OCI-LY7 (cell line): Measurements from ENCODE around the gene TRIM5. TPM values are rescaled to one million over a fixed set of nuclear protein-coding genes. Genes with fewer than 3 reads are reported as not detected.
"Not testable (repeated sequence)": the region's sequence is repeated elsewhere in the genome, so short reads cannot be mapped to it uniquely, and the experiment has no call there.

Experiments used
- BruUV-seq: library from RNA; stranded (reverse); fragments of 400-500 nt; replicated peaks from 2 replicates; lab custom pipeline; 2021; lab: Mats Ljungman, UMichigan
- CTCF ChIA-PET: fragments of 300-600 bp; sonication (Branson Sonifier 250); formaldehyde crosslinking; loops from one replicate; lab custom pipeline; 2022; ENCODE audit warnings: antibody characterized with exemption; ENCODE audit not compliant: unreplicated experiment; lab: Charles Lee
- POLR2A ChIA-PET: fragments of 300-600 bp; sonication (Branson Sonifier 250); formaldehyde crosslinking; loops from one replicate; lab custom pipeline; 2022; ENCODE audit warnings: antibody characterized with exemption; lab: Charles Lee
- DNase-seq: peaks from one replicate; pipeline ENCODE4 v3.0.0-alpha.2; 2015; ENCODE audit warnings: low spot score
- H2AFZ ChIP-seq: fragments of 200-600 bp; sonication (generic), shearing (Covaris generic); 2 replicates; pipeline ENCODE4 v1.6.1; 2014; ENCODE audit warnings: mild to moderate bottlenecking, antibody characterized with exemption, low read length, moderate library complexity
- H3K27ac ChIP-seq: fragments of 200-600 bp; sonication (generic); 2 replicates; pipeline ENCODE4 v1.5.1; 2014; ENCODE audit warnings: mixed run types, low read depth, mild to moderate bottlenecking, moderate library complexity, low read length, inconsistent platforms; ENCODE audit not compliant: poor library complexity, severe bottlenecking
- H3K36me3 ChIP-seq: fragments of 200-600 bp; sonication (generic); 2 replicates; pipeline ENCODE4 v1.6.1; 2014; ENCODE audit warnings: mild to moderate bottlenecking, antibody characterized with exemption, low read length, moderate library complexity, mixed read lengths; ENCODE audit not compliant: insufficient read depth
- H3K4me1 ChIP-seq: fragments of 200-600 bp; sonication (generic); 2 replicates; pipeline ENCODE4 v1.5.1; 2014; ENCODE audit warnings: mild to moderate bottlenecking, low read length; ENCODE audit not compliant: insufficient read depth, poor library complexity, severe bottlenecking
- H3K4me2 ChIP-seq: fragments of 200-600 bp; sonication (generic); 2 replicates; pipeline ENCODE4 v1.6.1; 2014; ENCODE audit warnings: mild to moderate bottlenecking, low read length
- H3K4me3 ChIP-seq: fragments of 200-600 bp; sonication (generic); 2 replicates; pipeline ENCODE4 v1.5.1; 2014; ENCODE audit warnings: mild to moderate bottlenecking, low read depth, low read length; ENCODE audit not compliant: poor library complexity, severe bottlenecking
- H3K79me2 ChIP-seq: fragments of 200-600 bp; sonication (generic); 2 replicates; pipeline ENCODE4 v1.6.1; 2016; ENCODE audit warnings: low read depth, mild to moderate bottlenecking, low read length, moderate library complexity, mixed read lengths; ENCODE audit not compliant: insufficient read depth
- H3K9me2 ChIP-seq: fragments of 200-600 bp; sonication (generic); 2 replicates; pipeline ENCODE4 v1.6.1; 2016; ENCODE audit warnings: mild to moderate bottlenecking, low read length, mixed read lengths; ENCODE audit not compliant: insufficient read depth
- H3K9me3 ChIP-seq: fragments of 200-600 bp; sonication (generic); 2 replicates; pipeline ENCODE4 v1.6.1; 2014; ENCODE audit warnings: mild to moderate bottlenecking, mixed run types, low read length, mixed read lengths
- H4K20me1 ChIP-seq: fragments of 200-600 bp; sonication (generic); 2 replicates; pipeline ENCODE4 v1.6.1; 2014; ENCODE audit warnings: mild to moderate bottlenecking, antibody characterized with exemption, low read length, moderate library complexity, mixed read lengths; ENCODE audit not compliant: insufficient read depth
- CTCF ChIP-seq: fragments of 200-600 bp; sonication (generic); conservative IDR thresholded peaks from 2 replicates; pipeline ENCODE4 v1.5.1; 2014; ENCODE audit warnings: mild to moderate bottlenecking, antibody characterized with exemption, low read length, moderate library complexity, mixed read lengths
- EZH2phosphoT487 ChIP-seq: fragments of 200-600 bp; sonication (generic); IDR thresholded peaks from 2 replicates; pipeline ENCODE4 v1.6.1; 2018; ENCODE audit warnings: low read depth, borderline replicate concordance, mild to moderate bottlenecking, mixed run types, antibody characterized with exemption, low read length, moderate library complexity, mixed read lengths
- intact Hi-C: fragments of 100-400 bp; cut with micrococcal nuclease; formaldehyde crosslinking; loops from one replicate; pipeline ENCODE4 v1.10.0; 2022; ENCODE audit not compliant: unreplicated experiment
- total RNA-seq, 2 experiments: library from RNA; depleted of rRNA in 1 of 2; stranded (reverse); fragments of >200 nt in 1 of 2; shearing (Covaris generic) in 1 of 2; gene quantifications; 2 replicates each; pipeline ENCODE4 v1.2.3, GENCODE V29; 2014 to 2022

Gene TRIM5
- total RNA-seq, 2 experiments from 2014 or later: 19.6 to 22.5 TPM

- ChIA-PET POLR2A (no interaction called here), CTCF (no interaction called here)
- Histone ChIP-seq H3K9me2 (no peaks in the 10 kb centered on the region), H3K79me2 (no peaks in the 10 kb centered on the region), H2AFZ (no peak overlapping the region), H4K20me1 (no peaks in the 10 kb centered on the region), H3K9me3 (no peaks in the 10 kb centered on the region), H3K4me3 (no peak overlapping the region), H3K4me1 (no peaks in the 10 kb centered on the region), H3K27ac (no peak overlapping the region), H3K4me2 (no peak overlapping the region), H3K36me3 (no peaks in the 10 kb centered on the region)
- BruUV-seq: no TSS peak
- TF ChIP-seq CTCF (no peak), EZH2phosphoT487 (no peak)
- DNase-seq: no peak
- intact Hi-C loops: no loop called here
These were observed 41.5 kb upstream of the TRIM5 start for GRCh38 chr11:5726351-5726750.

- intact Hi-C loops: no loop called here
- no peaks in the 10 kb centered on the region for H3K79me2 ChIP-seq
- POLR2A ChIA-PET: no interaction called here
- CTCF ChIA-PET: no interaction called here
- no peaks in the 10 kb centered on the region for H3K36me3 ChIP-seq
- H3K27ac ChIP-seq: no peak overlapping the region
- no peaks in the 10 kb centered on the region; the same call in 1 of the 2 replicates for H3K9me2 ChIP-seq
- no peak overlapping the region for H3K4me2 ChIP-seq
- H3K9me3 ChIP-seq: no peaks in the 10 kb centered on the region
- DNase-seq: no peak
- no peak overlapping the region for H3K4me3 ChIP-seq
- H3K4me1 ChIP-seq: no peaks in the 10 kb centered on the region
- TF ChIP-seq EZH2phosphoT487 (no peak), CTCF (no peak)
- BruUV-seq: no TSS peak
- no peaks in the 10 kb centered on the region for H4K20me1 ChIP-seq
- H2AFZ ChIP-seq: no peak overlapping the region
These were observed 37.7 kb upstream of the TRIM5 start for GRCh38 chr11:5722622-5723021.

GRCh38 chr11:5719703-5720495 is 35.0 kb upstream of the TRIM5 start:
- no TSS peak for BruUV-seq
- no peaks in the 10 kb centered on the region for H3K4me1 ChIP-seq
- no peaks in the 10 kb centered on the region for H3K36me3 ChIP-seq
- POLR2A ChIA-PET: no interaction called here
- H3K9me2 ChIP-seq: no peaks in the 10 kb centered on the region; the same call in 1 of the 2 replicates
- no peak for DNase-seq
- intact Hi-C loops: loop anchor here (10.0 kb wide), 1 partner anchor 245 kb away; no protein-coding TSS in a partner anchor
- no peak overlapping the region for H2AFZ ChIP-seq
- CTCF ChIA-PET: no interaction called here
- H4K20me1 ChIP-seq: no peaks in the 10 kb centered on the region
- H3K79me2 ChIP-seq: no peaks in the 10 kb centered on the region
- H3K27ac ChIP-seq: no peak overlapping the region
- H3K9me3 ChIP-seq: no peaks in the 10 kb centered on the region
- TF ChIP-seq EZH2phosphoT487 (no peak), CTCF (no peak)
- H3K4me3 ChIP-seq: no peak overlapping the region
- H3K4me2 ChIP-seq: no peak overlapping the region

GRCh38 chr11:5716518-5716917 is 31.6 kb upstream of the TRIM5 start:
- H4K20me1 ChIP-seq, DNase-seq, H2AFZ ChIP-seq, H3K79me2 ChIP-seq, POLR2A ChIA-PET, H3K4me3 ChIP-seq, H3K9me3 ChIP-seq, H3K4me1 ChIP-seq, H3K27ac ChIP-seq, H3K4me2 ChIP-seq, BruUV-seq, H3K9me2 ChIP-seq, CTCF ChIA-PET, H3K36me3 ChIP-seq: not testable (repeated sequence)
- intact Hi-C loops: loop anchor here (10.0 kb wide), 1 partner anchor 242 kb away; no protein-coding TSS in a partner anchor
